ENCODE results near the gene PRRG1.
"Not testable (repeated sequence)": the region's sequence is repeated elsewhere in the genome, so short reads cannot be mapped to it uniquely, and the experiment has no call there.

The PRRG1 gene

GRCh38 chrX:37349221-37350033, at the start of gene PRRG1:
Gene PRRG1 (plus strand): TSS chrX:37349364. CDS start chrX:37406250, 56,886 bp downstream.
- peaks cover 17% of the 10 kb centered on the region for H3K4me1 ChIP-seq (ENCODE audit: control insufficient read depth, insufficient read depth, low read length)
- peaks cover 3% of the 10 kb centered on the region for H3K9me3 ChIP-seq (ENCODE audit: control insufficient read depth, low read length)
- peak within 1 kb of the TSS; percentile 96 for H3K9ac ChIP-seq (ENCODE audit: low read length)
- peak; percentile 89 for DNase-seq (ENCODE audit: low read depth)
- peaks cover 6% of the 10 kb centered on the region for H3K27me3 ChIP-seq (replicated peaks; ENCODE audit: control insufficient read depth, insufficient read depth, low read length)
- H3K4me3 ChIP-seq (ENCODE audit: low read length) = peak within 1 kb of the TSS; percentile 90
- no peaks in the 10 kb centered on the region for H3K36me3 ChIP-seq (ENCODE audit: control insufficient read depth, insufficient read depth, low read length, severe bottlenecking)

GRCh38 chrX:37302569-37302968, 46.6 kb upstream of the PRRG1 start:
- Histone ChIP-seq H3K4me1 (ENCODE audit: control insufficient read depth, insufficient read depth, low read length) (no peaks in the 10 kb centered on the region), H3K27me3 (replicated peaks; ENCODE audit: control insufficient read depth, insufficient read depth, low read length) (no peaks in the 10 kb centered on the region), H3K4me3 (ENCODE audit: low read length) (no peak overlapping the region), H3K36me3 (ENCODE audit: control insufficient read depth, insufficient read depth, low read length, severe bottlenecking) (no peaks in the 10 kb centered on the region), H3K9me3 (ENCODE audit: control insufficient read depth, low read length) (peaks cover 8% of the 10 kb centered on the region), H3K9ac (ENCODE audit: low read length) (no peak overlapping the region)
- peak; percentile 56 for DNase-seq (ENCODE audit: low read depth)

GRCh38 chrX:37305238-37305637, 43.9 kb upstream of the PRRG1 start:
- not testable (repeated sequence) for H3K27me3 ChIP-seq (replicated peaks; ENCODE audit: control insufficient read depth, insufficient read depth, low read length); H3K9ac ChIP-seq (ENCODE audit: low read length); H3K9me3 ChIP-seq (ENCODE audit: control insufficient read depth, low read length); H3K4me1 ChIP-seq (ENCODE audit: control insufficient read depth, insufficient read depth, low read length); H3K4me3 ChIP-seq (ENCODE audit: low read length); DNase-seq (ENCODE audit: low read depth); H3K36me3 ChIP-seq (ENCODE audit: control insufficient read depth, insufficient read depth, low read length, severe bottlenecking)

- no peaks in the 10 kb centered on the region for H3K9me3 ChIP-seq (ENCODE audit: control insufficient read depth, low read length)
- no peak overlapping the region for H3K9ac ChIP-seq (ENCODE audit: low read length)
- H3K27me3 ChIP-seq (replicated peaks; ENCODE audit: control insufficient read depth, insufficient read depth, low read length) = peaks cover 6% of the 10 kb centered on the region
- H3K4me3 ChIP-seq (ENCODE audit: low read length) = no peak overlapping the region
- peaks cover 11% of the 10 kb centered on the region for H3K4me1 ChIP-seq (ENCODE audit: control insufficient read depth, insufficient read depth, low read length)
- no peaks in the 10 kb centered on the region for H3K36me3 ChIP-seq (ENCODE audit: control insufficient read depth, insufficient read depth, low read length, severe bottlenecking)
- peak; percentile 46 for DNase-seq (ENCODE audit: low read depth)
Measured at GRCh38 chrX:37314531-37314930, 34.6 kb upstream of the PRRG1 start.

GRCh38 chrX:37315511-37316248, 33.5 kb upstream of the PRRG1 start:
- DNase-seq (ENCODE audit: low read depth) = no peak
- H3K4me1 ChIP-seq (ENCODE audit: control insufficient read depth, insufficient read depth, low read length) = peaks cover 11% of the 10 kb centered on the region
- no peak overlapping the region for H3K9ac ChIP-seq (ENCODE audit: low read length)

GRCh38 chrX:37320541-37321203, 28.5 kb upstream of the PRRG1 start:
- Histone ChIP-seq H3K4me3 (ENCODE audit: low read length) (no peak overlapping the region), H3K9ac (ENCODE audit: low read length) (no peak overlapping the region), H3K9me3 (ENCODE audit: control insufficient read depth, low read length) (peaks cover 2% of the 10 kb centered on the region), H3K27me3 (replicated peaks; ENCODE audit: control insufficient read depth, insufficient read depth, low read length) (no peaks in the 10 kb centered on the region), H3K4me1 (ENCODE audit: control insufficient read depth, insufficient read depth, low read length) (peaks cover 11% of the 10 kb centered on the region), H3K36me3 (ENCODE audit: control insufficient read depth, insufficient read depth, low read length, severe bottlenecking) (no peaks in the 10 kb centered on the region)
- DNase-seq (ENCODE audit: low read depth) = no peak

More at GRCh38 chrX:37315511-37316248, 33.5 kb upstream of the PRRG1 start:
- H3K4me3 ChIP-seq (ENCODE audit: low read length) = no peak overlapping the region
- H3K9me3 ChIP-seq (ENCODE audit: control insufficient read depth, low read length) = no peaks in the 10 kb centered on the region
- H3K27me3 ChIP-seq (replicated peaks; ENCODE audit: control insufficient read depth, insufficient read depth, low read length) = peaks cover 6% of the 10 kb centered on the region
- no peaks in the 10 kb centered on the region for H3K36me3 ChIP-seq (ENCODE audit: control insufficient read depth, insufficient read depth, low read length, severe bottlenecking)

- H3K9me3 ChIP-seq (ENCODE audit: control insufficient read depth, low read length) = peaks cover 5% of the 10 kb centered on the region
- H3K9ac ChIP-seq (ENCODE audit: low read length) = no peak overlapping the region
- no peak overlapping the region for H3K4me3 ChIP-seq (ENCODE audit: low read length)
- H3K27me3 ChIP-seq (replicated peaks; ENCODE audit: control insufficient read depth, insufficient read depth, low read length) = no peaks in the 10 kb centered on the region
- no peaks in the 10 kb centered on the region for H3K36me3 ChIP-seq (ENCODE audit: control insufficient read depth, insufficient read depth, low read length, severe bottlenecking)
- DNase-seq (ENCODE audit: low read depth) = no peak
- H3K4me1 ChIP-seq (ENCODE audit: control insufficient read depth, insufficient read depth, low read length) = peaks cover 23% of the 10 kb centered on the region
Measured at GRCh38 chrX:37330642-37331041, 18.5 kb upstream of the PRRG1 start.

GRCh38 chrX:37331546-37331945, 17.6 kb upstream of the PRRG1 start:
- no peaks in the 10 kb centered on the region for H3K36me3 ChIP-seq (ENCODE audit: control insufficient read depth, insufficient read depth, low read length, severe bottlenecking)
- DNase-seq (ENCODE audit: low read depth) = no peak
- H3K4me3 ChIP-seq (ENCODE audit: low read length) = no peak overlapping the region
- no peaks in the 10 kb centered on the region for H3K9me3 ChIP-seq (ENCODE audit: control insufficient read depth, low read length)
- no peaks in the 10 kb centered on the region for H3K27me3 ChIP-seq (replicated peaks; ENCODE audit: control insufficient read depth, insufficient read depth, low read length)
- peaks cover 23% of the 10 kb centered on the region for H3K4me1 ChIP-seq (ENCODE audit: control insufficient read depth, insufficient read depth, low read length)
- H3K9ac ChIP-seq (ENCODE audit: low read length) = no peak overlapping the region

GRCh38 chrX:37332055-37332454, 17.1 kb upstream of the PRRG1 start:
- Histone ChIP-seq H3K27me3 (replicated peaks; ENCODE audit: control insufficient read depth, insufficient read depth, low read length) (no peaks in the 10 kb centered on the region), H3K9me3 (ENCODE audit: control insufficient read depth, low read length) (no peaks in the 10 kb centered on the region), H3K4me1 (ENCODE audit: control insufficient read depth, insufficient read depth, low read length) (peaks cover 23% of the 10 kb centered on the region), H3K4me3 (ENCODE audit: low read length) (no peak overlapping the region), H3K9ac (ENCODE audit: low read length) (no peak overlapping the region), H3K36me3 (ENCODE audit: control insufficient read depth, insufficient read depth, low read length, severe bottlenecking) (no peaks in the 10 kb centered on the region)
- DNase-seq (ENCODE audit: low read depth) = no peak

GRCh38 chrX:37332987-37333658, 16.0 kb upstream of the PRRG1 start:
- peak; percentile 45 for DNase-seq (ENCODE audit: low read depth)
- H3K4me3 ChIP-seq (ENCODE audit: low read length) = no peak overlapping the region
- H3K36me3 ChIP-seq (ENCODE audit: control insufficient read depth, insufficient read depth, low read length, severe bottlenecking) = no peaks in the 10 kb centered on the region
- H3K9me3 ChIP-seq (ENCODE audit: control insufficient read depth, low read length) = no peaks in the 10 kb centered on the region
- no peak overlapping the region for H3K9ac ChIP-seq (ENCODE audit: low read length)
- peaks cover 23% of the 10 kb centered on the region for H3K4me1 ChIP-seq (ENCODE audit: control insufficient read depth, insufficient read depth, low read length)
- no peaks in the 10 kb centered on the region for H3K27me3 ChIP-seq (replicated peaks; ENCODE audit: control insufficient read depth, insufficient read depth, low read length)

GRCh38 chrX:37347420-37347819, 1.7 kb upstream of the PRRG1 start:
- Histone ChIP-seq H3K9me3 (ENCODE audit: control insufficient read depth, low read length) (peaks cover 3% of the 10 kb centered on the region), H3K36me3 (ENCODE audit: control insufficient read depth, insufficient read depth, low read length, severe bottlenecking) (no peaks in the 10 kb centered on the region), H3K4me1 (ENCODE audit: control insufficient read depth, insufficient read depth, low read length) (peaks cover 17% of the 10 kb centered on the region), H3K4me3 (ENCODE audit: low read length) (peak overlapping the region; percentile 81), H3K27me3 (replicated peaks; ENCODE audit: control insufficient read depth, insufficient read depth, low read length) (peaks cover 6% of the 10 kb centered on the region), H3K9ac (ENCODE audit: low read length) (peak overlapping the region; percentile 86)
- DNase-seq (ENCODE audit: low read depth) = peak; percentile 81
